A549 (cell line): Measurements from ENCODE around the gene MIX23. TPM values are rescaled to one million over a fixed set of nuclear protein-coding genes. Genes with fewer than 3 reads are reported as not detected.

ENCODE experiments used
- ATAC-seq, 2 experiments: fragments of 200-7000 bp in 1 of 2; fragments of >200 bp in 1 of 2; cut with Nextera tagmentation in 1 of 2; cut with Tn5 transposase in 1 of 2; 3 replicates each; pipeline versions ENCODE4 v1.8.0 to v1.9.1; 2018 to 2020; ENCODE audit warnings: mild to moderate bottlenecking in 1 of 2, moderate library complexity in 1 of 2
- CTCF ChIA-PET: fragments of 300-600 bp; sonication (Branson Sonifier 250); formaldehyde crosslinking; extraction: SDS; loops from one replicate; lab custom pipeline; 2021; ENCODE audit warnings: antibody characterized with exemption, inconsistent platforms; lab: Yijun Ruan, JAX
- POLR2A ChIA-PET: fragments of 350-600 bp; formaldehyde crosslinking; extraction: SDS; loops from one replicate; lab custom pipeline; 2021; ENCODE audit warnings: antibody characterized with exemption, inconsistent platforms; lab: Yijun Ruan, JAX
- DNase-seq, 2 experiments: peaks; one replicate each; pipeline versions ENCODE4 v3.0.0 to v3.0.0-alpha.2; 2011 to 2016; ENCODE audit warnings: low read depth in 1 of 2, low spot score in 1 of 2
- FAIRE-seq: peaks from 2 replicates; lab custom pipeline; 2011; peaks lifted over from hg19 to GRCh38; lab: Jason Lieb, UNC
- H3K27ac ChIP-seq, 2 experiments: fragments of >200 bp; sonication (Bioruptor Twin); formaldehyde crosslinking; 3 replicates each; pipeline ENCODE4 v1.5.1; 2016 to 2017
- H3K4me1 ChIP-seq: fragments of >200 bp; sonication (Bioruptor Twin); formaldehyde crosslinking; 3 replicates; pipeline ENCODE4 v1.6.1; 2016
- H3K4me2 ChIP-seq: fragments of >200 bp; sonication (Bioruptor Twin); formaldehyde crosslinking; 3 replicates; pipeline ENCODE4 v1.6.1; 2016
- H3K4me3 ChIP-seq: fragments of >200 bp; sonication (Bioruptor Twin); formaldehyde crosslinking; 3 replicates; pipeline ENCODE4 v1.5.1; 2016
- H3K9me3 ChIP-seq: fragments of >200 bp; sonication (Bioruptor Twin); formaldehyde crosslinking; 3 replicates; pipeline ENCODE4 v1.6.1; 2016
- ATOH8 ChIP-seq: fragments of 250-450 bp; sonication (Bioruptor Pico); IDR thresholded peaks from 2 replicates; pipeline ENCODE4 v1.5.0; 2020; ENCODE audit warnings: low read depth, mild to moderate bottlenecking, moderate library complexity
- BHLHE40 ChIP-seq: IDR thresholded peaks from 2 replicates; pipeline ENCODE4 v1.6.1; 2012; ENCODE audit warnings: low read depth, low read length, inconsistent platforms
- CEBPB ChIP-seq, 2 experiments: fragments of >200 bp in 1 of 2; sonication (Bioruptor Twin) in 1 of 2; formaldehyde crosslinking in 1 of 2; IDR thresholded peaks; 2 replicates each; pipeline ENCODE4 v1.6.1; 2012 to 2016
- CHD4 ChIP-seq: fragments of 200-600 bp; sonication (generic); IDR thresholded peaks from 2 replicates; pipeline ENCODE4 v1.6.1; 2016; ENCODE audit warnings: antibody characterized with exemption, mild to moderate bottlenecking, borderline replicate concordance
- EHF ChIP-seq: fragments of 250-450 bp; sonication (Bioruptor Pico); IDR thresholded peaks from 2 replicates; pipeline ENCODE4 v1.5.0; 2020; ENCODE audit warnings: mild to moderate bottlenecking
- EP300 ChIP-seq, 2 experiments: fragments of >200 bp; sonication (Bioruptor Twin); formaldehyde crosslinking; IDR thresholded peaks; 2 replicates in 1 of 2; 3 replicates in 1 of 2; pipeline ENCODE4 v1.6.1; 2016 to 2017
- FOSL2 ChIP-seq, 2 experiments: fragments of 450-650 bp in 1 of 2; fragments of >200 bp in 1 of 2; sonication (Bioruptor Twin) in 1 of 2; formaldehyde crosslinking; IDR thresholded peaks; 2 replicates each; pipeline versions ENCODE4 v1.5.0 to v1.6.1; 2016 to 2020; ENCODE audit warnings: mild to moderate bottlenecking in 1 of 2, moderate library complexity in 1 of 2
- FOXS1 ChIP-seq: fragments of 250-450 bp; sonication (Bioruptor Pico); IDR thresholded peaks from 2 replicates; pipeline ENCODE4 v1.5.0; 2020; ENCODE audit warnings: mild to moderate bottlenecking, moderate library complexity
- HDAC2 ChIP-seq: fragments of 200-600 bp; sonication (generic); IDR thresholded peaks from 2 replicates; pipeline ENCODE4 v1.6.1; 2016
- JUN ChIP-seq, 2 experiments: fragments of >200 bp; sonication (Bioruptor Twin); formaldehyde crosslinking; IDR thresholded peaks; 2 replicates in 1 of 2; 3 replicates in 1 of 2; pipeline ENCODE4 v1.6.1; 2016 to 2017
- JUNB ChIP-seq: fragments of >200 bp; sonication (Bioruptor Twin); formaldehyde crosslinking; IDR thresholded peaks from 2 replicates; pipeline ENCODE4 v1.6.1; 2016
- KDM1A ChIP-seq: fragments of 200-600 bp; sonication (generic); IDR thresholded peaks from 2 replicates; pipeline ENCODE4 v1.6.1; 2016; ENCODE audit warnings: low read depth, mild to moderate bottlenecking
- KDM5A ChIP-seq: fragments of 200-600 bp; sonication (generic); IDR thresholded peaks from 2 replicates; pipeline ENCODE4 v1.6.1; 2016; ENCODE audit warnings: antibody characterized with exemption, mild to moderate bottlenecking
- NR3C1 ChIP-seq: fragments of >200 bp; sonication (Bioruptor Twin); formaldehyde crosslinking; IDR thresholded peaks from 3 replicates; pipeline ENCODE4 v1.6.1; 2017
- PHF8 ChIP-seq: fragments of 200-600 bp; sonication (generic); IDR thresholded peaks from 2 replicates; pipeline ENCODE4 v1.6.1; 2016; ENCODE audit warnings: low read depth, mild to moderate bottlenecking, antibody characterized with exemption, moderate library complexity, borderline replicate concordance
- POLR2A ChIP-seq: IDR thresholded peaks from 2 replicates; pipeline ENCODE4 v1.6.1; 2012; ENCODE audit warnings: mild to moderate bottlenecking, low read length
- POLR2AphosphoS2 ChIP-seq: conservative IDR thresholded peaks from 2 replicates; pipeline ENCODE4 v1.6.1; 2012; ENCODE audit warnings: low read length, improper control_type of control experiment, inconsistent platforms
- RAD21 ChIP-seq, 2 experiments: fragments of >200 bp in 1 of 2; sonication (Bioruptor Twin) in 1 of 2; formaldehyde crosslinking in 1 of 2; IDR thresholded peaks in 1 of 2; conservative IDR thresholded peaks in 1 of 2; 2 replicates in 1 of 2; 3 replicates in 1 of 2; pipeline ENCODE4 v1.6.1; 2012 to 2018; ENCODE audit warnings: inconsistent platforms in 1 of 2
- RARB ChIP-seq: fragments of 250-450 bp; sonication (Bioruptor Pico); IDR thresholded peaks from 2 replicates; pipeline ENCODE4 v1.8.0; 2021; ENCODE audit warnings: mild to moderate bottlenecking, moderate library complexity
- RFX5 ChIP-seq: fragments of 450-650 bp; IDR thresholded peaks from 2 replicates; pipeline ENCODE4 v1.7.1; 2014; ENCODE audit warnings: antibody characterized with exemption, mild to moderate bottlenecking, moderate library complexity
- RNF2 ChIP-seq: fragments of 200-600 bp; sonication (generic); IDR thresholded peaks from 2 replicates; pipeline ENCODE4 v1.6.1; 2016; ENCODE audit warnings: low read depth, mild to moderate bottlenecking, antibody characterized with exemption, moderate library complexity, borderline replicate concordance
- SMC3 ChIP-seq: fragments of >200 bp; sonication (Bioruptor Twin); formaldehyde crosslinking; IDR thresholded peaks from 3 replicates; pipeline ENCODE4 v1.6.1; 2018; ENCODE audit warnings: inconsistent platforms
- USF2 ChIP-seq: fragments of 450-650 bp; IDR thresholded peaks from 2 replicates; pipeline ENCODE4 v1.6.1; 2014; ENCODE audit warnings: antibody characterized with exemption
- ZFP36 ChIP-seq: fragments of 450-650 bp; IDR thresholded peaks from 2 replicates; pipeline ENCODE4 v1.6.1; 2014; ENCODE audit warnings: borderline replicate concordance; ENCODE audit not compliant: partially characterized antibody
- ZNF302 ChIP-seq: fragments of 250-450 bp; sonication (Bioruptor Pico); IDR thresholded peaks from 2 replicates; pipeline ENCODE4 v1.9.0; 2021; ENCODE audit warnings: inconsistent platforms, mild to moderate bottlenecking, moderate library complexity
- WGBS: methylation state at CpG from one replicate; pipeline ENCODE4 v1.1.6; 2017; ENCODE audit errors: missing lambda C conversion rate; 5-methylcytosine and 5-hydroxymethylcytosine counted together
- polyA plus RNA-seq, 4 experiments: library from polyadenylated mRNA; depleted of rRNA in 3 of 4; stranded (reverse); fragments of >200 nt; fragmentation: RNase III in 1 of 4; extraction: RNeasy Plus Mini Kit Qiagen cat#74134 plus additional on column Dnase treatment in 1 of 4; gene quantifications; 2 replicates in 3 of 4; 3 replicates in 1 of 4; pipeline ENCODE4 v1.2.3, GENCODE V29; 2011 to 2017

The MIX23 gene
- polyA plus RNA-seq, 2 of the 4 experiments (the other 2 are of a cell fraction): 51.6 to 54.1 TPM

GRCh38 chr3:122365073-122365472, 18.0 kb downstream of the MIX23 start:
- Histone ChIP-seq H3K9me3 (no peaks in the 10 kb centered on the region), H3K27ac (peak overlapping the region; percentile 55 to 83), H3K4me1 (peaks cover 28% of the 10 kb centered on the region), H3K4me2 (peak overlapping the region; percentile 69), H3K4me3 (no peak overlapping the region)
- CTCF ChIA-PET: interaction anchor here (0.6 to 1.6 kb wide), 4 partner anchors 8 to 316 kb away, joined by 3 to 4 read pairs (median 3); partner anchors contain the start of genes MIX23 and PARP14
- WGBS: 90% methylated on average over 1 of the region's 1 CpG
- TF ChIP-seq PHF8: no peak
- no peak for TF ChIP-seq ZFP36
- no peak for TF ChIP-seq KDM5A
- TF ChIP-seq ZNF302 (CRISPR knock-in tag): no peak
- TF ChIP-seq NR3C1: no peak
- TF ChIP-seq RAD21 (conservative IDR thresholded peaks at IDR 0.05 in 1 of 2, IDR thresholded peaks at IDR 0.05 in 1 of 2): no peak
- no peak for TF ChIP-seq EP300 (IDR thresholded peaks at IDR 0.05)
- DNase-seq (no peak), ATAC-seq (no peak; a peak in 1 of 6 replicates), FAIRE-seq (no peak)
- POLR2A ChIA-PET: interaction anchor here (0.6 to 1.0 kb wide), 3 partner anchors 14 to 27 kb away, joined by 3 to 4 read pairs (median 3); no protein-coding TSS in a partner anchor

- Histone ChIP-seq H3K9me3 (no peaks in the 10 kb centered on the region), H3K4me3 (no peak overlapping the region), H3K27ac (peak overlapping the region in 1 of 2 experiments; percentile 83; a peak in 3 of 6 replicates), H3K4me1 (peaks cover 28% of the 10 kb centered on the region), H3K4me2 (no peak overlapping the region)
- ATAC-seq (no peak), FAIRE-seq (no peak), DNase-seq (no peak)
- ChIA-PET POLR2A (interaction anchor here (0.6 kb wide), 1 partner anchor 14 kb away, joined by 3 read pairs; no protein-coding TSS in a partner anchor), CTCF (interaction anchor here (1.0 to 1.6 kb wide), 2 partner anchors 8 to 18 kb away, joined by 3 to 4 read pairs; partner anchors contain the start of gene MIX23)
- no peak for TF ChIP-seq EHF (CRISPR knock-in tag)
- no peak for TF ChIP-seq ZFP36
- TF ChIP-seq POLR2A: no peak
- no peak for TF ChIP-seq RAD21 (conservative IDR thresholded peaks at IDR 0.05 in 1 of 2, IDR thresholded peaks at IDR 0.05 in 1 of 2)
- TF ChIP-seq JUN (IDR thresholded peaks at IDR 0.05): no peak
- TF ChIP-seq USF2: no peak
- no peak for TF ChIP-seq SMC3
- TF ChIP-seq FOXS1 (CRISPR knock-in tag): no peak
- TF ChIP-seq RFX5: no peak
- no peak for TF ChIP-seq HDAC2
- TF ChIP-seq PHF8: no peak
- no peak for TF ChIP-seq CHD4
- no peak for TF ChIP-seq FOSL2 (IDR thresholded peaks at IDR 0.05)
- no peak for TF ChIP-seq FOSL2 (CRISPR knock-in tag; IDR thresholded peaks at IDR 0.05)
- TF ChIP-seq KDM5A: no peak
- no peak for TF ChIP-seq BHLHE40
- no peak for TF ChIP-seq CEBPB (IDR thresholded peaks at IDR 0.05)
- TF ChIP-seq POLR2AphosphoS2: no peak
- WGBS: 60% methylated on average over 2 of the region's 2 CpGs
Measured at GRCh38 chr3:122364490-122364889, 18.5 kb downstream of the MIX23 start.

DNA sequence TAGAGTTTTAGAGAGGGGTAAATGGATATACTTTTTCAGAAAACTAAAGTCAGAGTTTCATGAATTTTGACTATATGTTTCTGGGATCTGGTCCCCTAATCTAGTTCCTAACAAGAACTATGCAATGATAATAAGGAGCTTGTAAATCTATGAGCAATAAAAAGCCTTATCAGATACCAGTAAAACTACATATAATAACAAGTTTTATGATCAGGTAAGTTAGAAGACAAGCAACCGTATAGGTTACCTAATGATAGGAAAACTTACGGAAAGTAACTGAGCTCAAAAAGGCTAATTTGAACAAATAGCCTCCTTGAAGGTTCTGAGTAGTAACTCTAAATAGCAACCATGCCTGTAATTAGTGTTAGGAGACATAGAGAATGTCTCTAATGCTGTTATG, 21.0 kb downstream of the MIX23 start:
- CTCF ChIA-PET: interaction anchor here (1.3 kb wide), 1 partner anchor 55 kb away, joined by 3 read pairs; no protein-coding TSS in a partner anchor
- no peak for FAIRE-seq
- ATAC-seq: no peak
- TF ChIP-seq NR3C1 (no peak), FOXS1 (CRISPR knock-in tag) (no peak), JUNB (no peak), CHD4 (no peak), RARB (CRISPR knock-in tag) (no peak), ATOH8 (no peak), KDM1A (no peak), ZFP36 (no peak), RNF2 (no peak), POLR2A (no peak), USF2 (no peak), RAD21 (conservative IDR thresholded peaks at IDR 0.05 in 1 of 2, IDR thresholded peaks at IDR 0.05 in 1 of 2) (no peak)
- no peak overlapping the region for H3K4me2 ChIP-seq
- no peak overlapping the region for H3K27ac ChIP-seq
- DNase-seq: no peak
- WGBS: 97% methylated on average over 2 of the region's 2 CpGs
- POLR2A ChIA-PET: interaction anchor here (0.9 kb wide), 1 partner anchor 22 kb away, joined by 4 read pairs; the partner anchor contains the start of gene FAM162A
- no peaks in the 10 kb centered on the region for H3K9me3 ChIP-seq
- H3K4me1 ChIP-seq: peaks cover 25% of the 10 kb centered on the region
- H3K4me3 ChIP-seq: no peak overlapping the region
